Sigmoid colon (tissue), 7 donors: Measurements from ENCODE around the gene TELO2. TPM values are rescaled to one million over a fixed set of nuclear protein-coding genes. Genes with fewer than 3 reads are reported as not detected.
A peak's percentile ranks its signal among the peaks of the same experiment; 100 is the strongest.

Experiments
- DNase-seq: peaks from one replicate; pipeline ENCODE4 v3.0.0-alpha.2; 2019
- H3K27ac ChIP-seq, 4 donors: fragments of 200-600 bp; sonication (generic); one replicate each; pipeline ENCODE4 v1.5.1; 2016 to 2019; ENCODE audit warnings: mild to moderate bottlenecking in 1 of 4
- H3K27me3 ChIP-seq, 3 donors: fragments of 200-600 bp; sonication (generic); one replicate each; pipeline ENCODE4 v1.5.1; 2019; ENCODE audit warnings: mild to moderate bottlenecking in 1 of 3
- H3K36me3 ChIP-seq, 4 donors: fragments of 200-600 bp; sonication (generic); one replicate each; pipeline ENCODE4 v1.5.1; 2016 to 2019
- H3K4me1 ChIP-seq, 4 donors: fragments of 200-600 bp; sonication (generic); one replicate each; pipeline ENCODE4 v1.5.1; 2017 to 2019
- H3K4me3 ChIP-seq, 4 donors: fragments of 200-600 bp; sonication (generic); one replicate each; pipeline ENCODE4 v1.5.1; 2017 to 2019; ENCODE audit warnings: mild to moderate bottlenecking in 2 of 4, moderate library complexity in 1 of 4
- H3K9me3 ChIP-seq, 4 donors: fragments of 200-600 bp in 3 of 4; sonication (generic) in 3 of 4; one replicate each; pipeline versions ENCODE4 v1.5.1 to v1.6.1; 2013 to 2019
- CTCF ChIP-seq, 4 experiments: fragments of 450-650 bp in 3 of 4; fragments of 200-600 bp in 1 of 4; IDR thresholded peaks; one replicate each; pipeline ENCODE4 v1.5.1; 2016 to 2019; ENCODE audit warnings: antibody characterized with exemption in 4 of 4, mild to moderate bottlenecking in 3 of 4, moderate library complexity in 2 of 4
- EP300 ChIP-seq, 4 donors: sonication (generic); formaldehyde crosslinking; IDR thresholded peaks; one replicate each; pipeline ENCODE4 v1.6.1; 2017; ENCODE audit warnings: antibody characterized with exemption in 4 of 4
- POLR2A ChIP-seq, 2 donors: fragments of 450-650 bp; IDR thresholded peaks; one replicate each; pipeline ENCODE4 v1.6.1; 2016; ENCODE audit warnings: antibody characterized with exemption in 2 of 2, mild to moderate bottlenecking in 2 of 2, moderate library complexity in 2 of 2
- POLR2AphosphoS5 ChIP-seq, 4 donors: sonication (generic); formaldehyde crosslinking; IDR thresholded peaks; one replicate each; pipeline ENCODE4 v1.6.1; 2017; ENCODE audit warnings: antibody characterized with exemption in 4 of 4
- WGBS, 2 donors: extraction: QIAGEN DNeasy Blood & Tissue Kit; methylation state at CpG; one replicate each; pipeline ENCODE4 v1.1.7; 2013; 5-methylcytosine and 5-hydroxymethylcytosine counted together
- intact Hi-C: fragments of 100-400 bp; cut with DNase I; formaldehyde crosslinking; loops from one replicate; pipeline ENCODE4 v1.15.1; 2023
- polyA plus RNA-seq, 3 donors: library from polyadenylated mRNA; stranded (reverse); fragments of 200-250 nt; gene quantifications; one replicate each; pipeline ENCODE4 v1.2.3, GENCODE V29; 2013
- total RNA-seq, 4 donors: library from RNA; depleted of rRNA; stranded (reverse); fragments of >200 nt; gene quantifications; one replicate each; pipeline ENCODE4 v1.1.0, GENCODE V29; 2016
- donor health status: healthy with polysubstance abuse.
- donor health status: Bipolar disorder and iron deficiency.
- donor health status: healthy.

TELO2 gene
- total and polyA plus RNA-seq, 7 donors, result 10.4 to 60.3 (median 13.2) TPM

DNA sequence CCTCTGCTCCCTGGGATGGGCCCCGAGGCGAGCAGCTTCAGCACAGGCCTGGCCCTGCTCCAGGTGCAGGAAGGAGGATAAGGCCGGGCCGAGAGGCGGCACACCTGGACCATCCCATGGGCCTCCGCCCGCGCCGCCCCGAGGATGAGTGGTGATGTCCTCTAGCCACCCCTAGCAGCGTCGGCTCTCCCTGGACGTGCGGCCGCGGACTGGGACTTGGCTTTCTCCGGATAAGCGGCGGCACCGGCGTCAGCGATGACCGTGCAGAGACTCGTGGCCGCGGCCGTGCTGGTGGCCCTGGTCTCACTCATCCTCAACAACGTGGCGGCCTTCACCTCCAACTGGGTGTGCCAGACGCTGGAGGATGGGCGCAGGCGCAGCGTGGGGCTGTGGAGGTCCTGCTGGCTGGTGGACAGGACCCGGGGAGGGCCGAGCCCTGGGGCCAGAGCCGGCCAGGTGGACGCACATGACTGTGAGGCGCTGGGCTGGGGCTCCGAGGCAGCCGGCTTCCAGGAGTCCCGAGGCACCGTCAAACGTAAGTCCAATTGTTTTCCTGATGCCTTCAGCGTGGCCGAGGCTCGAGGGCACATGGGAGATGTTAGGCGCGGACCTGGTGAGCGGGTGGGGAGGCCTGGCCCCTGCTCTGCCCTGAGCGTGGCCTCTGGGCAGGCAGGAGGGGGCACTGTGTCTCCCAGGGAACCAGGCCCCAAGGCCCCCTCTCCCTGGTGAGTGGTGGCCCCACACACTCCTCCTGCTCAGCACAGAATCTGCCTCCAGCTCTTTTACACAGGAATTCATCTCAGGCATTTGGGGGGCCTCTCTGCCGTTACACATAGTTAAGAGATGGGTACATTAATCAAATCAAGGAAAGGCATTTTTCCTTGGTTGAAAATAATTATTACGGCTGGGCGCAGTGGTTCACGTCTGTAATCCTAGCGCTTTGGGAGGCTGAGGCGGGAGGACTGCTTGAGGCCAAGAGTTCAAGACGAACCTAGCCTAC is 41.2 kb downstream of the TELO2 start:
- peak in 1 of 4 donors; percentile 4 for TF ChIP-seq POLR2AphosphoS5 (IDR thresholded peaks at IDR 0.05)
- TF ChIP-seq POLR2A (IDR thresholded peaks at IDR 0.05), result no peak
- intact Hi-C loops, result loop anchor here (5.0 kb wide), 1 partner anchor 112 kb away; the partner anchor contains the start of gene UQCC4
- Histone ChIP-seq H3K4me3 (peak overlapping the region; percentile 54 to 70 (median 59)), H3K27ac (peak overlapping the region; percentile 83 to 89 (median 88)), H3K4me1 (peaks cover 0 to 91% (median 82%) of the 10 kb centered on the region in 4 donors), H3K36me3 (peaks cover 15 to 38% (median 20%) of the 10 kb centered on the region in 4 donors), H3K9me3 (no peaks in the 10 kb centered on the region), H3K27me3 (no peaks in the 10 kb centered on the region)
- WGBS, 2 donors, result 57 to 71% methylated on average over 57 of the region's 57 CpGs
- no peak for DNase-seq

DNA sequence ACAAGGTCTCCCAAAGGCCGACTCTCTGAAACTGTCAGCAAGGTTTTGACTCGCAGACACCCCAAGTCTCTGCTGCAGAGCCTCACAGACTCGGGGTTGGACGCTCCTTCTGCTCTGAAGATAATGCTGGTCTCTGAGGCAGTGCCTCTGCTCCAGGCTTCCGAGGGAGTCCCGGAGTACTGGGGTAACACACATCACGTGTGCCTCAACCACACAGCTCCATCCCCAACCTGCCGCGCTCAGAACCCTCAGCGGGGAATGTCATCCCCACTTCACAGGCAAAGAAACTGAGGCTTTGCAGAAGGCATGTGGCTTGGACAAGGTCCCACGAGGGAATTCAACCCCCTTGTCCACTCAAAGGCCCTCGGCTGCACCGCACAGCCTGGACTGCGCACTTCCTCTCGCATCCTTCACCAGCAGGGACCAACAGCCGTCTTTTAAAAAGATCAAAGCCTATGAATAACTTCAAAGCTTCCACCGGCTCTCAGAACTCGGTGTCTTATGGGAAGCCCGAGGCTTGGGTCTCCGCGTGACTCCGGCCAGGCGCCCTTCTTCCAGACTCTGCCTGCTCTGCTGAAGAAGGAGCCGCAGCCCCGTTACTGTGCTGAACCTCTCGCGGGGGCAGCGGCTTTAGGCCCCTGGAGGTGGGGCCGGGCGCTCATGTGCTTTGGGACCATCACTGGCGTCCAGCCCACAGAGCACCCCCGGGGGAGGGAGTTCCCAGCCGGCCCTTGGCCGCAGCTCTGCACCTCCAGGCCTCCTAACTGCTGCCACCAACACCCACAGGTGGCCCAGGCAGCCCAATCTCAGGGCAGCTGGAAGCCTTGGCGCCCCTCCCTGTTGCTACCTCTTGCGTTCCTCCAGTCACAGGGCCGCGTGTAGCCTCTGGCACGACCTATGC is 42.5 kb downstream of the TELO2 start:
- Histone ChIP-seq H3K27ac (peak overlapping the region; percentile 83 to 89 (median 88)), H3K4me3 (peak overlapping the region; percentile 54 to 70 (median 59)), H3K9me3 (no peaks in the 10 kb centered on the region), H3K27me3 (no peaks in the 10 kb centered on the region), H3K4me1 (peaks cover 0 to 87% (median 75%) of the 10 kb centered on the region in 4 donors), H3K36me3 (peaks cover 18 to 51% (median 27%) of the 10 kb centered on the region in 4 donors)
- DNase-seq, result no peak
- intact Hi-C loops, result no loop called here
- TF ChIP-seq POLR2AphosphoS5 (IDR thresholded peaks at IDR 0.05), result peak in 1 of 4 donors; percentile 12
- no peak for TF ChIP-seq POLR2A (IDR thresholded peaks at IDR 0.05)
- WGBS, 2 donors, result 71 to 78% methylated on average over 39 of the region's 39 CpGs

DNA sequence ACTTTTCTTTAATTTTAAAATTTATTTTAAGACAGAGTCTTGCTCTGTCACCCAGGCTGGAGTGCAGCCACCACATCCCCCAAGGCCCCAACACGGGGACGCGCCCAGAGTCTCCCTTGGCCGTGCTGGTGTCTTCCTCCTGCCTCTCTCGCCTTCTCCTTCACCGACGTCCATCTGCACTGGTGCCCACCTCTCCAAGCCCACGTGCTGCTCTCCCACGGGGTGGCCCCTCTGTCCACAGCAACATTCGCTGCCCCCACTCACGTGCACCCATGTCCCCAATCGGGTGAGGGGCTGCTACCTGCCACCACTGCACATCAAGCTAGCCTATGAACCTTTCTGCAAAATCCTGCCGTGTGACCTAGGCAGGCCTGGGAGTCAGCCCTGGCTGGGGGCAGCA is 43.4 kb downstream of the TELO2 start:
- intact Hi-C loops, result no loop called here
- no peaks in the 10 kb centered on the region for H3K9me3 ChIP-seq
- peak overlapping the region in 3 of 4 donors; percentile 54 to 70 (median 60) for H3K4me3 ChIP-seq
- peaks cover 18 to 61% (median 28%) of the 10 kb centered on the region in 4 donors for H3K36me3 ChIP-seq
- peak overlapping the region; percentile 83 to 89 (median 88) for H3K27ac ChIP-seq
- DNase-seq, result no peak
- peaks cover 0 to 78% (median 66%) of the 10 kb centered on the region in 4 donors for H3K4me1 ChIP-seq
- TF ChIP-seq POLR2AphosphoS5 (IDR thresholded peaks at IDR 0.05), result no peak
- TF ChIP-seq CTCF (IDR thresholded peaks at IDR 0.05), result no peak
- no peak for TF ChIP-seq EP300 (IDR thresholded peaks at IDR 0.05)
- TF ChIP-seq POLR2A (IDR thresholded peaks at IDR 0.05), result no peak
- H3K27me3 ChIP-seq, result no peaks in the 10 kb centered on the region
- WGBS, 2 donors, result 85 to 87% methylated on average over 13 of the region's 13 CpGs

GRCh38 chr16:1537138-1537577 is 44.0 kb downstream of the TELO2 start:
- Histone ChIP-seq H3K4me1 (peaks cover 0 to 76% (median 62%) of the 10 kb centered on the region in 4 donors), H3K36me3 (peaks cover 18 to 66% (median 33%) of the 10 kb centered on the region in 4 donors), H3K27ac (peak overlapping the region; percentile 83 to 89 (median 88)), H3K4me3 (peak overlapping the region in 3 of 4 donors; percentile 54 to 70 (median 60)), H3K27me3 (no peaks in the 10 kb centered on the region), H3K9me3 (no peaks in the 10 kb centered on the region)
- no peak for DNase-seq
- no peak for TF ChIP-seq EP300 (IDR thresholded peaks at IDR 0.05)
- TF ChIP-seq CTCF (IDR thresholded peaks at IDR 0.05), result no peak
- no peak for TF ChIP-seq POLR2A (IDR thresholded peaks at IDR 0.05)
- TF ChIP-seq POLR2AphosphoS5 (IDR thresholded peaks at IDR 0.05), result no peak
- WGBS, 2 donors, result 89 to 90% methylated on average over 27 of the region's 27 CpGs
- intact Hi-C loops, result no loop called here

- H3K4me1 ChIP-seq, result peaks cover 0 to 76% (median 58%) of the 10 kb centered on the region in 4 donors
- H3K27ac ChIP-seq, result peak overlapping the region; percentile 83 to 89 (median 88)
- intact Hi-C loops, result no loop called here
- peaks cover 18 to 73% (median 36%) of the 10 kb centered on the region in 4 donors for H3K36me3 ChIP-seq
- 68 to 88% methylated on average over 26 of the region's 26 CpGs for WGBS, 2 donors
- TF ChIP-seq EP300 (IDR thresholded peaks at IDR 0.05) (no peak), POLR2AphosphoS5 (IDR thresholded peaks at IDR 0.05) (no peak), POLR2A (IDR thresholded peaks at IDR 0.05) (no peak), CTCF (IDR thresholded peaks at IDR 0.05) (no peak)
- no peak for DNase-seq
- peak overlapping the region in 2 of 4 donors; percentile 60 to 70 for H3K4me3 ChIP-seq
- no peaks in the 10 kb centered on the region for H3K9me3 ChIP-seq
- H3K27me3 ChIP-seq, result no peaks in the 10 kb centered on the region
Observed at GRCh38 chr16:1537763-1538289, 44.7 kb downstream of the TELO2 start.
